ENCODE results near the gene F2RL3.

Gene F2RL3

GRCh38 chr19:16883522-16883921 lies 5.3 kb upstream of the F2RL3 start:
- H3K4me3 ChIP-seq (ENCODE audit: low read depth, low read length) = no peak overlapping the region
- TF ChIP-seq CTCF (IDR thresholded peaks at IDR 0.05; ENCODE audit: low read depth, low read length) = no peak

GRCh38 chr19:16885166-16885565 lies 3.6 kb upstream of the F2RL3 start:
- TF ChIP-seq CTCF (IDR thresholded peaks at IDR 0.05; ENCODE audit: low read depth, low read length) = no peak
- no peak overlapping the region for H3K4me3 ChIP-seq (ENCODE audit: low read depth, low read length)

GRCh38 chr19:16886305-16886880 lies 2.4 kb upstream of the F2RL3 start:
- no peak for TF ChIP-seq CTCF (IDR thresholded peaks at IDR 0.05; ENCODE audit: low read depth, low read length)
- H3K4me3 ChIP-seq (ENCODE audit: low read depth, low read length) = no peak overlapping the region

GRCh38 chr19:16887353-16888265 lies 1.2 kb upstream of the F2RL3 start:
- no peak for TF ChIP-seq CTCF (IDR thresholded peaks at IDR 0.05; ENCODE audit: low read depth, low read length)
- H3K4me3 ChIP-seq (ENCODE audit: low read depth, low read length) = no peak overlapping the region

- no peak for TF ChIP-seq CTCF (IDR thresholded peaks at IDR 0.05; ENCODE audit: low read depth, low read length)
- no peak overlapping the region for H3K4me3 ChIP-seq (ENCODE audit: low read depth, low read length)
Observed at GRCh38 chr19:16889366-16889882, 625 bp downstream of the F2RL3 start.

- TF ChIP-seq CTCF (IDR thresholded peaks at IDR 0.05; ENCODE audit: low read depth, low read length) = no peak
Observed at GRCh38 chr19:16889883-16890460, 1.2 kb downstream of the F2RL3 start.

More at GRCh38 chr19:16889883-16890460, 1.2 kb downstream of the F2RL3 start:
- no peak overlapping the region for H3K4me3 ChIP-seq (ENCODE audit: low read depth, low read length)

Data from WI38 (cell line).